ENCODE measurements around the gene AKT3.

The AKT3 gene

GRCh38 chr1:243564814-243565213, 285.2 kb downstream of the AKT3 start:
- peaks cover 5% of the 10 kb centered on the region for H3K9me3 ChIP-seq (ENCODE audit: severe bottlenecking)
- no peaks in the 10 kb centered on the region for H3K27me3 ChIP-seq (ENCODE audit: insufficient read depth, low read depth, severe bottlenecking)
- H3K36me3 ChIP-seq: peaks cover 20% of the 10 kb centered on the region
- no peak overlapping the region for H3K27ac ChIP-seq
- H3K4me3 ChIP-seq (ENCODE audit: low read depth, low read length): no peak overlapping the region
- TF ChIP-seq, protein P1, sequence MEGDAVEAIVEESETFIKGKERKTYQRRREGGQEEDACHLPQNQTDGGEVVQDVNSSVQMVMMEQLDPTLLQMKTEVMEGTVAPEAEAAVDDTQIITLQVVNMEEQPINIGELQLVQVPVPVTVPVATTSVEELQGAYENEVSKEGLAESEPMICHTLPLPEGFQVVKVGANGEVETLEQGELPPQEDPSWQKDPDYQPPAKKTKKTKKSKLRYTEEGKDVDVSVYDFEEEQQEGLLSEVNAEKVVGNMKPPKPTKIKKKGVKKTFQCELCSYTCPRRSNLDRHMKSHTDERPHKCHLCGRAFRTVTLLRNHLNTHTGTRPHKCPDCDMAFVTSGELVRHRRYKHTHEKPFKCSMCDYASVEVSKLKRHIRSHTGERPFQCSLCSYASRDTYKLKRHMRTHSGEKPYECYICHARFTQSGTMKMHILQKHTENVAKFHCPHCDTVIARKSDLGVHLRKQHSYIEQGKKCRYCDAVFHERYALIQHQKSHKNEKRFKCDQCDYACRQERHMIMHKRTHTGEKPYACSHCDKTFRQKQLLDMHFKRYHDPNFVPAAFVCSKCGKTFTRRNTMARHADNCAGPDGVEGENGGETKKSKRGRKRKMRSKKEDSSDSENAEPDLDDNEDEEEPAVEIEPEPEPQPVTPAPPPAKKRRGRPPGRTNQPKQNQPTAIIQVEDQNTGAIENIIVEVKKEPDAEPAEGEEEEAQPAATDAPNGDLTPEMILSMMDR (IDR thresholded peaks at IDR 0.05; ENCODE audit: low read depth, low read length): no peak
- DNase-seq: no peak

GRCh38 chr1:243563732-243564131, 286.3 kb downstream of the AKT3 start:
- Histone ChIP-seq H3K27ac (no peak overlapping the region), H3K4me3 (ENCODE audit: low read depth, low read length) (no peak overlapping the region), H3K9me3 (ENCODE audit: severe bottlenecking) (peaks cover 5% of the 10 kb centered on the region), H3K36me3 (peaks cover 20% of the 10 kb centered on the region), H3K27me3 (ENCODE audit: insufficient read depth, low read depth, severe bottlenecking) (no peaks in the 10 kb centered on the region)
- TF ChIP-seq, protein P1 (IDR thresholded peaks at IDR 0.05; ENCODE audit: low read depth, low read length): no peak
- DNase-seq: no peak

GRCh38 chr1:243562473-243562872, 287.6 kb downstream of the AKT3 start:
- peaks cover 20% of the 10 kb centered on the region for H3K36me3 ChIP-seq
- H3K9me3 ChIP-seq (ENCODE audit: severe bottlenecking): peaks cover 5% of the 10 kb centered on the region
- H3K4me3 ChIP-seq (ENCODE audit: low read depth, low read length): no peak overlapping the region
- H3K27ac ChIP-seq: no peak overlapping the region
- no peaks in the 10 kb centered on the region for H3K27me3 ChIP-seq (ENCODE audit: insufficient read depth, low read depth, severe bottlenecking)
- DNase-seq: no peak
- TF ChIP-seq, protein P1 (IDR thresholded peaks at IDR 0.05; ENCODE audit: low read depth, low read length): no peak

DNA sequence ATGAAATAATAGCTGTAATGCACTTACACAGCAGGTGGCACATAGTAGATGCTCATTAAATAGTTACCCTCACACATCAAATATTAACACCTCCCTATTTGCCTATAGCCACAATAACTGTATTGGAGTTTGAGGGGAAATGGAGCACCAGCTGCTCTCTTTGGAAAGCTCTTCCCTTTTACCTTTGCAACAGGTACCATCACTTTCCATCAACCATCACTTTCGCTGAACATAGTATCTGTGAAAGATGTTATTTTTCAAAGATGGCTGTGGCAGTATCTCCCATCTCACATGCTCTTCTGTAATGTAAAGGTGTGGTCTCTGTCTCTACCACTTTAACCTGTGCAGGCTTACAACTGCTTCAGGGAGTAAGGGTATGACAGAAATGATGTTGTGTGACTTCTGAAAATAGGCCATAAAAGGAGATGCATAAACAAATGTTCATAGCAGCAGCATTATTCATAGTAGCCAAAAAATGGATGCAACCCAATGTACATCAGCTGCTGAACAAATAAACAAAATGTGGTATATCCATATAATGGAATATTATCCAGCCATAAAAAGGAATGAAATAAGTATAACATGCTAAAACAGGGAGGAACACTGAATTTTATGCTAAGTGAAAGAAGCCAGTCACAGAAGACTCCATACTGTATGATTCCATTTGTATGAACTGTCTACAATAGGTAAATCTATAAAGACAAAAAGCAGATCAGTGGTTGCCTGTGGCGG, 288.3 kb downstream of the AKT3 start:
- H3K4me3 ChIP-seq (ENCODE audit: low read depth, low read length): no peak overlapping the region
- no peaks in the 10 kb centered on the region for H3K27me3 ChIP-seq (ENCODE audit: insufficient read depth, low read depth, severe bottlenecking)
- no peak overlapping the region for H3K27ac ChIP-seq
- TF ChIP-seq, protein P1 (IDR thresholded peaks at IDR 0.05; ENCODE audit: low read depth, low read length): no peak
- H3K9me3 ChIP-seq (ENCODE audit: severe bottlenecking): peaks cover 5% of the 10 kb centered on the region
- peaks cover 20% of the 10 kb centered on the region for H3K36me3 ChIP-seq
- no peak for DNase-seq

DNA sequence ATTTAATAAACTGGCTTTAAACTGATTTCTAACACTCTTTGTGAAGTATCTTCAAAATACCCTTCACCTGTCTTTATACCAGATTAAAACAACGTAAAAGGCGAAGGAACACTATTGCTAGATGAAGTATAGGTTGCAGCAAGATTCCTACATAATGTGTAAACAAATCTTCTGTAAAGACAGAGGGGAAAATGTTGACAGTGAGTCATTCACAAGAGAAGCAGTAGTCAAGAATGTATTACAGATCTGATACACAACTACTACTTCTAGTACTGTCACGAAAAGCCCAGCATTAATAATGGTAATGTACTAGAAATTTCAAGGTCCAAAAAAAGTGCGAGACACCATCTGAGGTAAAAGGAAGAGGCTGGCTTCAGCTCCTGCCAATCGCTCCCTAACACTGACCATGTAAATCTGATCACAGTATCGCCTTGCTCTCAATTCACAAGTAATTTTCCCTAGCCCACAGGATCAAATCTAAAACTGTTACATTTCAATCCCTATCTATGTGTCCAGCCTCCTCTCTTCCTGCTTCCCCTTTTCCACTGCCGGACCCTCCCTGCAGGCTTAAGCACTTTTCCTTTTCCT, 290.4 kb downstream of the AKT3 start:
- TF ChIP-seq, protein P1 (IDR thresholded peaks at IDR 0.05; ENCODE audit: low read depth, low read length): no peak
- Histone ChIP-seq H3K27ac (no peak overlapping the region), H3K27me3 (ENCODE audit: insufficient read depth, low read depth, severe bottlenecking) (no peaks in the 10 kb centered on the region), H3K4me3 (ENCODE audit: low read depth, low read length) (no peak overlapping the region), H3K36me3 (peaks cover 20% of the 10 kb centered on the region), H3K9me3 (ENCODE audit: severe bottlenecking) (peaks cover 5% of the 10 kb centered on the region)
- no peak for DNase-seq
